H9 (cell line): Measurements from ENCODE around the gene FANCE. TPM values are rescaled to one million over a fixed set of nuclear protein-coding genes. Genes with fewer than 3 reads are reported as not detected.

ENCODE experiments used
- DNase-seq: peaks from one replicate; pipeline ENCODE4 v3.0.0-alpha.2; 2017
- H2AFZ ChIP-seq: one replicate; pipeline ENCODE4 v1.6.1; 2013; ENCODE audit warnings: mild to moderate bottlenecking, low read length, control low read depth, moderate library complexity
- H2AK5ac ChIP-seq: 2 replicates; pipeline ENCODE4 v1.6.1; 2013; ENCODE audit warnings: low read length, control low read depth, mixed read lengths; ENCODE audit not compliant: insufficient read length
- H2BK120ac ChIP-seq: one replicate; pipeline ENCODE4 v1.6.1; 2013; ENCODE audit warnings: low read depth, mild to moderate bottlenecking, low read length, control low read depth, inconsistent platforms; ENCODE audit not compliant: poor library complexity, severe bottlenecking
- H2BK12ac ChIP-seq: 2 replicates; pipeline ENCODE4 v1.6.1; 2013; ENCODE audit warnings: low read length, control low read depth, mixed read lengths, low read depth; ENCODE audit not compliant: insufficient read length
- H2BK15ac ChIP-seq: 2 replicates; pipeline ENCODE4 v1.6.1; 2013; ENCODE audit warnings: low read depth, low read length, control low read depth
- H2BK20ac ChIP-seq: one replicate; pipeline ENCODE4 v1.6.1; 2013; ENCODE audit warnings: low read depth, mild to moderate bottlenecking, low read length, control low read depth, inconsistent platforms; ENCODE audit not compliant: poor library complexity, severe bottlenecking
- H2BK5ac ChIP-seq: 2 replicates; pipeline ENCODE4 v1.6.1; 2013; ENCODE audit warnings: low read length, control low read depth, mixed read lengths; ENCODE audit not compliant: insufficient read length
- H3K14ac ChIP-seq: 2 replicates; pipeline ENCODE4 v1.6.1; 2013; ENCODE audit warnings: low read length, control low read depth; ENCODE audit not compliant: insufficient read depth
- H3K18ac ChIP-seq: 2 replicates; pipeline ENCODE4 v1.6.1; 2013; ENCODE audit warnings: low read depth, mild to moderate bottlenecking, mixed read lengths, low read length, control low read depth; ENCODE audit not compliant: insufficient read length
- H3K23ac ChIP-seq: 2 replicates; pipeline ENCODE4 v1.6.1; 2013; ENCODE audit warnings: low read length, control low read depth, mixed read lengths, low read depth; ENCODE audit not compliant: insufficient read length
- H3K23me2 ChIP-seq: 2 replicates; pipeline ENCODE4 v1.6.1; 2013; ENCODE audit warnings: low read depth, mild to moderate bottlenecking, mixed read lengths, low read length, control low read depth; ENCODE audit not compliant: insufficient read length, poor library complexity, severe bottlenecking
- H3K27ac ChIP-seq: 2 replicates; pipeline ENCODE4 v1.5.1; 2013; ENCODE audit warnings: low read length, control low read depth, mixed read lengths, low read depth; ENCODE audit not compliant: insufficient read length
- H3K27me3 ChIP-seq: 2 replicates; pipeline ENCODE4 v1.6.1; 2013; ENCODE audit warnings: low read length, control low read depth, inconsistent platforms; ENCODE audit not compliant: insufficient read depth
- H3K4ac ChIP-seq: 2 replicates; pipeline ENCODE4 v1.6.1; 2013; ENCODE audit warnings: low read depth, mild to moderate bottlenecking, control low read depth, inconsistent platforms, low read length, moderate library complexity
- H3K4me1 ChIP-seq: 2 replicates; pipeline ENCODE4 v1.6.1; 2013; ENCODE audit warnings: low read length, control low read depth, inconsistent platforms; ENCODE audit not compliant: insufficient read depth
- H3K4me2 ChIP-seq: 2 replicates; pipeline ENCODE4 v1.6.1; 2013; ENCODE audit warnings: low read length, control low read depth, mixed read lengths; ENCODE audit not compliant: insufficient read length, insufficient read depth
- H3K56ac ChIP-seq: 2 replicates; pipeline ENCODE4 v1.6.1; 2013; ENCODE audit warnings: low read depth, mild to moderate bottlenecking, mixed read lengths, low read length, control low read depth; ENCODE audit not compliant: insufficient read length
- H3K79me1 ChIP-seq: 2 replicates; pipeline ENCODE4 v1.6.1; 2013; ENCODE audit warnings: low read depth, mild to moderate bottlenecking, moderate library complexity, low read length, control low read depth, inconsistent platforms; ENCODE audit not compliant: insufficient read depth, poor library complexity, severe bottlenecking
- H3K79me2 ChIP-seq: 2 replicates; pipeline ENCODE4 v1.6.1; 2013; ENCODE audit warnings: low read length, control low read depth, inconsistent platforms; ENCODE audit not compliant: insufficient read depth
- H3K9ac ChIP-seq: 2 replicates; pipeline ENCODE4 v1.6.1; 2013; ENCODE audit warnings: low read length, control low read depth, mixed read lengths; ENCODE audit not compliant: insufficient read length; ENCODE audit errors: extremely low read depth
- H3K9me3 ChIP-seq: one replicate; pipeline ENCODE4 v1.6.1; 2013; ENCODE audit warnings: low read depth, low read length, inconsistent platforms; ENCODE audit not compliant: control insufficient read depth
- H3T11ph ChIP-seq: one replicate; pipeline ENCODE4 v1.6.1; 2013; ENCODE audit warnings: mild to moderate bottlenecking, low read length, control low read depth, inconsistent platforms
- H4K20me1 ChIP-seq: one replicate; pipeline ENCODE4 v1.6.1; 2013; ENCODE audit not compliant: control insufficient read depth, insufficient read length, insufficient read depth
- H4K5ac ChIP-seq: 2 replicates; pipeline ENCODE4 v1.6.1; 2013; ENCODE audit warnings: low read depth, mild to moderate bottlenecking, mixed read lengths, low read length, control low read depth; ENCODE audit not compliant: insufficient read length
- H4K8ac ChIP-seq: replicated peaks from 2 replicates; pipeline ENCODE4 v1.6.1; 2013; ENCODE audit warnings: low read length, control low read depth, mixed read lengths, low read depth; ENCODE audit not compliant: insufficient read length
- H4K91ac ChIP-seq: 2 replicates; pipeline ENCODE4 v1.6.1; 2013; ENCODE audit warnings: low read depth, mild to moderate bottlenecking, moderate library complexity, mixed read lengths, low read length, control low read depth; ENCODE audit not compliant: insufficient read length
- H3K27ac Mint-ChIP-seq, 3 experiments: 2 replicates in 2 of 3; 3 replicates in 1 of 3; pipeline ENCODE4 v1.8.0; 2020 to 2021; ENCODE audit warnings: mixed read lengths in 3 of 3, mild to moderate bottlenecking in 1 of 3, moderate library complexity in 1 of 3
- H3K27me3 Mint-ChIP-seq: 2 replicates; pipeline ENCODE4 v1.8.0; 2021; ENCODE audit warnings: low read depth, mild to moderate bottlenecking, moderate library complexity, mixed read lengths
- H3K36me3 Mint-ChIP-seq, 3 experiments: 2 replicates in 2 of 3; 3 replicates in 1 of 3; pipeline ENCODE4 v1.8.0; 2020 to 2021; ENCODE audit warnings: low read depth in 3 of 3, mixed read lengths in 3 of 3; ENCODE audit not compliant: insufficient read depth in 1 of 3
- H3K4me1 Mint-ChIP-seq, 2 experiments: 2 replicates each; pipeline ENCODE4 v1.8.0; 2020; ENCODE audit warnings: mixed read lengths in 2 of 2
- H3K4me3 Mint-ChIP-seq, 2 experiments: 2 replicates in 1 of 2; 3 replicates in 1 of 2; pipeline ENCODE4 v1.8.0; 2020 to 2021; ENCODE audit warnings: mild to moderate bottlenecking in 2 of 2, mixed read lengths in 2 of 2, moderate library complexity in 1 of 2
- H3K9me3 Mint-ChIP-seq, 2 experiments: 2 replicates in 1 of 2; 3 replicates in 1 of 2; pipeline ENCODE4 v1.8.0; 2020; ENCODE audit warnings: mild to moderate bottlenecking in 2 of 2, mixed read lengths in 2 of 2, moderate library complexity in 1 of 2
- CTCF ChIP-seq: fragments of 200-600 bp; sonication (generic); conservative IDR thresholded peaks from 3 replicates; pipeline ENCODE4 v1.8.0; 2021; ENCODE audit warnings: antibody characterized with exemption, mild to moderate bottlenecking
- WGBS: extraction: QIAGEN DNeasy Blood & Tissue Kit; methylation state at CpG from one replicate; pipeline ENCODE4 v1.1.7; 2013; ENCODE audit warnings: missing lambda C conversion rate, low lambda C conversion rate, mixed read lengths; ENCODE audit not compliant: insufficient read length; ENCODE audit errors: extremely low coverage; 5-methylcytosine and 5-hydroxymethylcytosine counted together
- total RNA-seq: library from RNA; stranded (reverse); gene quantifications from 2 replicates; pipeline ENCODE4 v1.2.1, GENCODE V29; 2021

FANCE gene
- total RNA-seq, 1 experiment from 2014 or later, result 8.4 TPM

- Mint-ChIP-seq H3K4me3 (no peak overlapping the region; a peak in 1 of 5 replicates), H3K27me3 (peaks cover 24% of the 10 kb centered on the region), H3K27ac (no peak overlapping the region), H3K4me1 (peaks cover 35 to 63% of the 10 kb centered on the region in 2 experiments), H3K36me3 (no peaks in the 10 kb centered on the region), H3K9me3 (no peaks in the 10 kb centered on the region)
- H2BK20ac ChIP-seq, result no peak overlapping the region
- H3K18ac ChIP-seq, result no peak overlapping the region
- H3K9ac ChIP-seq, result no peak overlapping the region
- no CpG with 5 or more reads among the region's 2 CpGs for WGBS
- no peak overlapping the region for H3K27ac ChIP-seq
- H2AK5ac ChIP-seq, result no peak overlapping the region
- H2AFZ ChIP-seq, result no peak overlapping the region
- H4K5ac ChIP-seq, result no peak overlapping the region
- DNase-seq, result no peak
- H2BK5ac ChIP-seq, result no peak overlapping the region
- H3K56ac ChIP-seq, result no peak overlapping the region
- H3K79me1 ChIP-seq, result no peaks in the 10 kb centered on the region
- no peak overlapping the region for H3K23ac ChIP-seq
- H3K4me2 ChIP-seq, result no peak overlapping the region
- H2BK15ac ChIP-seq, result no peak overlapping the region
- no peak overlapping the region for H3T11ph ChIP-seq
- no peaks in the 10 kb centered on the region for H3K9me3 ChIP-seq
- H2BK120ac ChIP-seq, result no peak overlapping the region
- H4K8ac ChIP-seq, result no peak overlapping the region
- peaks cover 8% of the 10 kb centered on the region; the same call in 1 of the 2 replicates for H3K4me1 ChIP-seq
- no peak for TF ChIP-seq CTCF
- H3K14ac ChIP-seq, result no peak overlapping the region
- H4K91ac ChIP-seq, result no peak overlapping the region
- peaks cover 3% of the 10 kb centered on the region for H3K23me2 ChIP-seq
- no peak overlapping the region for H2BK12ac ChIP-seq
- H3K79me2 ChIP-seq, result no peaks in the 10 kb centered on the region
- no peak overlapping the region for H3K4ac ChIP-seq
- no peaks in the 10 kb centered on the region; the same call in 1 of the 2 replicates for H3K27me3 ChIP-seq
- H4K20me1 ChIP-seq, result no peaks in the 10 kb centered on the region
Measured at GRCh38 chr6:35508027-35508426, 55.9 kb downstream of the FANCE start.
